GM12865 (cell line): ENCODE data around the gene COL8A2.

Source experiments
- DNase-seq: peaks from one replicate; pipeline ENCODE4 v3.0.0; 2010; ENCODE audit warnings: low read depth
- H3K4me3 ChIP-seq: 2 replicates; pipeline ENCODE4 v1.5.1; 2011; ENCODE audit warnings: mild to moderate bottlenecking, low read depth, low read length, control low read depth
- TF ChIP-seq, protein P1 (sequence below): IDR thresholded peaks from 2 replicates; pipeline ENCODE4 v1.5.1; 2011; ENCODE audit warnings: low read length, control low read depth, low read depth, inconsistent platforms; ENCODE audit not compliant: insufficient read depth; ENCODE audit errors: missing control alignments

Gene COL8A2

DNA sequence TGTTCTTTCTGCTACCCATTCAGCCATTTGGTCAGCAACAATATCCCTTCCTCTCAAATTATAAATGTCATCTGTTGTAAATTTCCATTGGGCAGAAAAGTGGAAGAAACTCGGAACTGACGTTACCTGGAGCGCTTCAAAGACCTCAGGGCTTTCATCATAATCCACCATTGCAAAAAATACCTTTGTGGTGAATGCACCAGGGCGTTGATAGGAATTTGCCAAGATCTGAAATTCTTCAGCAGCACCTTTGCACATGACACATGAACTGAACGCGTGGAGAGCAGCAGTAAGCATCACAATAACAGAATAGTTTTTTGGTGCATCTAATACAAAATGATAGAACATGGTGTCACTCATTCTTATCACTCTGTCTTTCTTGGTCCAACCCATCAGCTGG, 44.2 kb downstream of the COL8A2 start:
- TF ChIP-seq, protein P1, sequence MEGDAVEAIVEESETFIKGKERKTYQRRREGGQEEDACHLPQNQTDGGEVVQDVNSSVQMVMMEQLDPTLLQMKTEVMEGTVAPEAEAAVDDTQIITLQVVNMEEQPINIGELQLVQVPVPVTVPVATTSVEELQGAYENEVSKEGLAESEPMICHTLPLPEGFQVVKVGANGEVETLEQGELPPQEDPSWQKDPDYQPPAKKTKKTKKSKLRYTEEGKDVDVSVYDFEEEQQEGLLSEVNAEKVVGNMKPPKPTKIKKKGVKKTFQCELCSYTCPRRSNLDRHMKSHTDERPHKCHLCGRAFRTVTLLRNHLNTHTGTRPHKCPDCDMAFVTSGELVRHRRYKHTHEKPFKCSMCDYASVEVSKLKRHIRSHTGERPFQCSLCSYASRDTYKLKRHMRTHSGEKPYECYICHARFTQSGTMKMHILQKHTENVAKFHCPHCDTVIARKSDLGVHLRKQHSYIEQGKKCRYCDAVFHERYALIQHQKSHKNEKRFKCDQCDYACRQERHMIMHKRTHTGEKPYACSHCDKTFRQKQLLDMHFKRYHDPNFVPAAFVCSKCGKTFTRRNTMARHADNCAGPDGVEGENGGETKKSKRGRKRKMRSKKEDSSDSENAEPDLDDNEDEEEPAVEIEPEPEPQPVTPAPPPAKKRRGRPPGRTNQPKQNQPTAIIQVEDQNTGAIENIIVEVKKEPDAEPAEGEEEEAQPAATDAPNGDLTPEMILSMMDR: no peak

DNA sequence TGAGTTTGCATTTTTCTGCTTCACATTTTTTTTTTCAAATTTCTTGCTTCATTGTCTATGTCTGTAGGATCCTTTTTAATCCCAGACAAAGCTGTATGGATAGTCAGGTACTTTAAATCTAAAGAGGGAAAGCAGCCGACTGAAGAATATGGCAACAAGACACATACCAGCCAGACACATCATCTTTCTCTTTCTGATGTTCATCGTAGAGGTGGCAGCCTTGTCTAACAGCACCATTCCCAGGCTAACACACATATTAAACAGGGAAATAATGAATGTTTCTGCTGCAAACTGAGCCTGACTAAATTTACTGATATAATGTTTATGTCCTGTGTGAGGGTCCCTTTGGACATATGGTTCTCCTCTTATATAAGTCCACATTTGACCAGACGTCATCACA, 44.8 kb downstream of the COL8A2 start:
- DNase-seq: no peak
- TF ChIP-seq, protein P1: no peak
- no peak overlapping the region for H3K4me3 ChIP-seq

More for the DNA sequence above, 44.2 kb downstream of the COL8A2 start:
- H3K4me3 ChIP-seq: no peak overlapping the region
- DNase-seq: no peak

DNA sequence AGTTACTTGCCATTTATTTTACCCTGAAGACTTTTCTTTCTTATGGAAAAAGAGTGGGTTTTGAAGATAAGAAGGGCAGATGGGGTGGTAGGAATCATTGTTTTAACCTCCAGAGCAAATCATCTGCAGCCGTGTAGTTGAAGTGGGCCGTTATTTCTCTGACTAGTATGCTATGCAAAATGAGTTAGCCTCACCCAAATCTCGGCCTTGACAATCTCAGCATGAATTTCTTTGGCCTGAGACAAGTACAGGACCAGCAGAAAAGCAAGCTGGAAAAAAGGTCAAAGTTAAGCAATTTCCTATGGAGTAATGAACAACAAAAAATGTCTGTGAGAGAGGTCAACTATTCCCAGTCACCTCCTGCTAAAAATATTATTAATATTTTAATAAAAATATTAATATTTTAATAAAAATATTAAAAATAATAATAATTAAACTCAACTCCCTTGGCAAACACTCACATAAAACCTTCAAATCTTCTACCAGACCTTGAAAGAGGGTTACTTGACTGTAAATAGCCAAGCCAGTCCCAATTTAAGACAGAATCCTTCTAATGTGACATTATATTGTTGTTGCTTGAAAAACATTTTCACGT, 47.9 kb downstream of the COL8A2 start:
- DNase-seq: no peak
- TF ChIP-seq, protein P1: no peak
- H3K4me3 ChIP-seq: no peak overlapping the region

- H3K4me3 ChIP-seq: no peak overlapping the region
- TF ChIP-seq, protein P1: no peak
- no peak for DNase-seq
Measured at GRCh38 chr1:36070349-36070748, 54.7 kb downstream of the COL8A2 start.

- H3K4me3 ChIP-seq: no peak overlapping the region
- TF ChIP-seq, protein P1: no peak
- DNase-seq: no peak
Measured at GRCh38 chr1:36068866-36069265, 56.2 kb downstream of the COL8A2 start.

GRCh38 chr1:36067871-36068270, 57.2 kb downstream of the COL8A2 start:
- TF ChIP-seq, protein P1: no peak
- no peak for DNase-seq
- H3K4me3 ChIP-seq: no peak overlapping the region

- TF ChIP-seq, protein P1: no peak
- H3K4me3 ChIP-seq: no peak overlapping the region
- DNase-seq: no peak
Measured at GRCh38 chr1:36062315-36062714, 62.7 kb downstream of the COL8A2 start.
